ES-I3 (cell line): ENCODE results near the gene PANX2.

ENCODE experiments used
- H3K36me3 ChIP-seq: 2 replicates; pipeline ENCODE4 v1.6.1; 2013; ENCODE audit warnings: mild to moderate bottlenecking, low read length, control low read depth, moderate library complexity; ENCODE audit not compliant: insufficient read depth
- H3K4me1 ChIP-seq: 2 replicates; pipeline ENCODE4 v1.6.1; 2013; ENCODE audit warnings: mild to moderate bottlenecking, control low read depth, low read length; ENCODE audit not compliant: insufficient read depth
- H3K9ac ChIP-seq: 2 replicates; pipeline ENCODE4 v1.6.1; 2013; ENCODE audit warnings: low read depth, mild to moderate bottlenecking, low read length, moderate library complexity
- H3K9me3 ChIP-seq: 2 replicates; pipeline ENCODE4 v1.6.1; 2013; ENCODE audit warnings: mild to moderate bottlenecking, low read length, moderate library complexity; ENCODE audit not compliant: control insufficient read depth, insufficient read depth

Gene PANX2

DNA sequence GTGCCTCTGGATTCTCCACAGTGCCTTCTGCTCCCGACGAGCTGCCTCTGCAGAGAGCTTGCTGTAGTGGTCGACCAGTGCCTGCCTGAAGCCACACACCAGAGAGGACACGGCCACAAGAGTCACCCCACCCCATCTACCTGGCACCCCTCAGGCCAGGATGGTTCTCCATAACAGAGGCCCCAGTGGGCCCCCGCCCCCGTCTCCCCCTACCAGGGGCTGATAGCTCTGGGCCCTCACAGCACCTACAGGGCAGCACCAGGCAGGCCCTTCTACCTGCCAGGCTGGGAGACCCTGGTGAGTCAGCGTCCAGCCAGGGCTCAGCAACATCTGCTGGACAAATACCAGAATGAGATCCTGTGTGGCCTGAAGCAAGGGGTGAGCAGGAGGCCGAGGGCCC lies 52.0 kb downstream of the PANX2 start:
- H3K36me3 ChIP-seq: peaks cover 13% of the 10 kb centered on the region
- no peaks in the 10 kb centered on the region for H3K4me1 ChIP-seq

DNA sequence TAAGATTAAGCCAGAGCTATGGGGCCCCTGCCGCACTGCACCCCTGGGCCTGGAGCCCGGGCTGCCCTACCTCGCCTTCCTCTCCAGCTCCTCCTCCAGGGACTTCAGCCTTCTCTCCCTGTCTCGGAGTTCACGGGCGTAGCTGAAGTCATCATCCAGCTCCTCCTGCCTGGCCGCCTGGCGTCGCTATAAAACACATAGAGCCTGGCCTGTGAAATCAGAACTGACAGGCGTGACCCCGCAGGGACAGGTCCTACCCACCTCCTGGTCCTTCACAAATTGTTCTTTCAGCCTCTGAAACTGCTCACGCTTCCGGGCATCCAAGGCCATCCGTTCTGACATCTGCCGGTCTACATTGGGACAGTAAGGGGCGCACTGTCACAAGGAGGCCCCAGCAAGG lies 53.5 kb downstream of the PANX2 start:
- H3K4me1 ChIP-seq: no peaks in the 10 kb centered on the region
- peaks cover 13% of the 10 kb centered on the region for H3K36me3 ChIP-seq

More for the DNA sequence above, 52.0 kb downstream of the PANX2 start:
- H3K9ac ChIP-seq: no peak overlapping the region
- H3K9me3 ChIP-seq: no peaks in the 10 kb centered on the region

DNA sequence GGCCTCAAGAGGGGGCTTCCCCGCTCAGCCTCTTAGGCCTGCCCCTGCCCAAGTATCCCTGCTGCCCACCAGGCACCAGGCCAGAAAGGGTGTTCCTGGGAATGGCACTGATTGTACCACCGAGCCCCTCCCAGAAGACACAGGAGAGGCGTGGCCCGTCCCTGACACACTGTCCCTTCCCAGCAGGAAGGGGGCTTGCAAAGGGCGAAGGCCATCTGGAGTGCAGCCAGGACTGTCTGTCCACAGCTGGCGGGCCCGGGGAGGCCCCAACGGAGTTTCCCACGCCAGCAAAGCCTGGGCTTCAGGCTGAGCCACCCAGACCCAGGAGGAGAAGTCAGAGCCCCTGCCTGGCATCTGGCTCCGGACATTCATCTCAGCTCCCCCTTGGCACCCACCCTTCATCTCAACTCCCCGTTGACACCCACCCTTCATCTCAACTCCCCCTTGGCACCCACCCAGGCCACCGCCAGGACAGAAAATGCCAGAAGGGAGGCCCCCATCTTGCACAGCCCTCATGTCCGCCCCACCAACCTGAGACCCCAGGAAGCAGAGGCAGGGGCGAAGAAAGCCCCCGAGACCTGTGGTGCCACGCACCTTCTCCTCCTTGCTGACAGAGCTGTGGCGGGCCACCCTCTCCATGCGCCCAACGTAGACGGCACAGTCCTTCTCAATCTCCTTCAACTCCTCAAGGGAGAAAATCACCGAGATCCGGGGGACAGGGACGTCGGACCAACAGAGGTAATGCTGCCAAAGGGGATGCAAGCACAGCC lies 54.9 kb downstream of the PANX2 start:
- Histone ChIP-seq H3K9me3 (no peaks in the 10 kb centered on the region), H3K4me1 (no peaks in the 10 kb centered on the region), H3K36me3 (peaks cover 11% of the 10 kb centered on the region), H3K9ac (no peak overlapping the region)

More for the DNA sequence above, 53.5 kb downstream of the PANX2 start:
- H3K9ac ChIP-seq: no peak overlapping the region
- H3K9me3 ChIP-seq: no peaks in the 10 kb centered on the region

GRCh38 chr22:50226063-50226874 lies 55.7 kb downstream of the PANX2 start:
- Histone ChIP-seq H3K36me3 (peaks cover 10% of the 10 kb centered on the region), H3K9ac (no peak overlapping the region), H3K9me3 (no peaks in the 10 kb centered on the region), H3K4me1 (no peaks in the 10 kb centered on the region)

GRCh38 chr22:50226875-50227165 lies 56.3 kb downstream of the PANX2 start:
- no peak overlapping the region for H3K9ac ChIP-seq
- H3K9me3 ChIP-seq: no peaks in the 10 kb centered on the region
- no peaks in the 10 kb centered on the region for H3K4me1 ChIP-seq
- H3K36me3 ChIP-seq: peaks cover 10% of the 10 kb centered on the region

DNA sequence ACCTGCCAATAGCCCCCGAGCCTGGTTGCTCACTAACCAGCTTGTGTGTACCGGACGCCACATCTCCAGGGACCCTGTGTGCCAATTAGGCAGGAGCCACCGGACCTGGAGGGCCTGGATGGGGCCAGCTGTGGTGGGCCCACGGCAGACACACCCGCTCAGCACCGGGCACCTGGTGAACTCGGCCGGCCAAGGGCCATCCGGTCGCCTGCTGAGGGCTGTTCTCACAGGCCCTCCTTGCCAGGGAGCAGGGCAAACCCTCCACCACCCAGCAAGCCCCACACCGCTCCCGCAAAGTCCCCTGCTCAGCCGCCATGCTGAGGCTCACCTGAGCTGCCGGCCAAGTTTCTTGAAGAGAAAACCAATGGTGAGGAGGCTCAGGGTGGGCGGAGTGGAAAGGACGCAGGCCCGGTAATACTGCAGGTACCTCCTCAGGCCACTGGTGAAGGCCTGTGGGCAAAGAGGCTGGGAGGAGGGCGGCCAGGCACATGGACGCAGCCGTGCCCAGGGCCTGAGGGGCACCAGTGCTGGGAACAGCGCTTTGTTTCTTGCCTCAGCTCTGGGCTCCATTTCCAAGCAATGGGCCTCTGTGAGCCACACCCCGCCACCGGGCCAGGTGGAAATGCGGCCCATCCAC lies 57.2 kb downstream of the PANX2 start:
- Histone ChIP-seq H3K36me3 (peaks cover 4% of the 10 kb centered on the region; the same call in 1 of the 2 replicates), H3K9me3 (no peaks in the 10 kb centered on the region), H3K9ac (no peak overlapping the region), H3K4me1 (no peaks in the 10 kb centered on the region)

GRCh38 chr22:50228366-50228765 lies 57.8 kb downstream of the PANX2 start:
- H3K9ac ChIP-seq: no peak overlapping the region
- H3K36me3 ChIP-seq: peaks cover 4% of the 10 kb centered on the region; the same call in 1 of the 2 replicates

DNA sequence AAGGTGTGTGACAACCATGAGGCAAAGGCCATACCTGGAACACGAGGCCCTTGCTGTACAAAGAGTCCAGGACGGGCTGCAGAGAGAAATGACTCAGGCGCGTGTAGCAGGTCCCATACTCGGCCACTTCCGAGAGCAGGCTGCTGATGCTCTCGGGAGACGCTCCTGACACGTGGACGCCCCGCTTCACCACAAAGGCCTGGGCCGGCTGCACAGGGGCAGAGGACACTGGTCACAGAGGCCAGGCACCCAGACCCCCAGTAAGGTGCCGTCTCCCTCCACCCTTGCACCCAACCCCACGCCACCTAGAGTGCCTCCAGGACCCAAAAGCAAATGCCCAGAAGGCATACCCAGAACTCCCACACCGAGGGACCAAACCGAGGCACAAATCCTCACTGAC lies 58.8 kb downstream of the PANX2 start:
- no peaks in the 10 kb centered on the region for H3K4me1 ChIP-seq
- no peak overlapping the region for H3K9ac ChIP-seq
- no peaks in the 10 kb centered on the region for H3K36me3 ChIP-seq
- H3K9me3 ChIP-seq: no peaks in the 10 kb centered on the region

More at GRCh38 chr22:50228366-50228765, 57.8 kb downstream of the PANX2 start:
- no peaks in the 10 kb centered on the region for H3K9me3 ChIP-seq
- H3K4me1 ChIP-seq: no peaks in the 10 kb centered on the region
